ENCODE results near the gene BMP6.
A peak's percentile ranks its signal among the peaks of the same experiment; 100 is the strongest.

The BMP6 gene

GRCh38 chr6:7720346-7720745 lies 5.6 kb upstream of the BMP6 start:
- DNase-seq: no peak

DNA sequence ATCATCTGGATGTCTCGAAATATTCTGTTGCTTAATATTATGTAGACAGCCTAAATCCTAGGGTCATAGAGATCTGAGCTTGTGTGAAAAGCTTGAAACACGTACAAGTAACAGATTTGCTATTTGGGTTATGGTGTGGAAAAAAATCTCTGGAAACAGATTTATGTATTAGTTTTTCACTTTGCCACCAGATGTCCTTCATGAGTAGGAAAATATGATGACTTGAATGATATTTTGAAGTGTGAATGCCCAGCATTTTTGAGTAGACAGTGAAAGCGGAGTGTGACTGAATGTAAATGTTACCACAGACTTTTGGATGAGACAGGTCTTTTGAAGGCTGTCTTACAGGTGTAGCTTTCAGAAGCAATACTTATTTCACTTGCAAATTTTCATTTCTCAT lies 4.2 kb upstream of the BMP6 start:
- DNase-seq: no peak

DNA sequence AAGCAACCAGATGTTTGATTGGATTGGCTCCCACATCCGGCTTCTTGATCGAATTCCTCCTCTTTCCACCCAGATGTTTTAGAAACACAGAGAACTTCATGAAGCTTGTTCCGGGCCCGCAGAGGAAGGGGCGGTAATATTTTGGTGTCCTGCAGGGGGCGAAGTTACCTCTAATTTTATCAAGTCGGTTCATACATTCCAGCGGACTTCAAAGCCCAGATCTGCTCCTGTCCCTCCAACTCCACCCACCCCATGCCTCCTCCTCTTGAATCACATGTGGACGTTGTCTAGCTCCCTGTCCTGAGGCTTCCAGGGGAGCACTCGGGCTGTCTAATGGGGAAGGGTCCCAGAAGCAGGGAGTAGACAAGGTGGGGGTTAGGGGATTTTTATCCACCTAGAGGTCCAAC lies 2.9 kb upstream of the BMP6 start:
- peak in 2 of 4 experiments; percentile 8 to 46 for DNase-seq

DNA sequence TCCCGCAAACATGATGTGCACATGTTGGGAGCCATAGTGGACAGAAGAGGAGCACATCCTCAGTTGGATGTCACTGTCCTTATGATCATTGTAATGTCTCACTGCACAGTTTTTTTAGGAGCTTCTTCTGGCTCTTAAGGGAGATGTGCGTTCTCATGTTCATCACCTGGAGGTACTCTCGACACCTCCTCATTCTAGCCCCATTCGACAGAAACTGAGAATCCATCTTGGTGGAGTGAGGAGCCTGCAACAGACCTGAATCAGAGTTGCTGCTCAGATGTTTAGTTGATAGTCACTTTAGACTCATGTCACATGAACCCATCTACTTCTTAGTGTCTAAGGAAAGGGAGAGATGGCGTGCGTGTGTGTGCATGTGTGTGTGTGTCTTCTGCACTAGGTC lies 2.3 kb upstream of the BMP6 start:
- DNase-seq: no peak

- no peak for DNase-seq
Observed at GRCh38 chr6:7725412-7725811, 487 bp upstream of the BMP6 start.

DNA sequence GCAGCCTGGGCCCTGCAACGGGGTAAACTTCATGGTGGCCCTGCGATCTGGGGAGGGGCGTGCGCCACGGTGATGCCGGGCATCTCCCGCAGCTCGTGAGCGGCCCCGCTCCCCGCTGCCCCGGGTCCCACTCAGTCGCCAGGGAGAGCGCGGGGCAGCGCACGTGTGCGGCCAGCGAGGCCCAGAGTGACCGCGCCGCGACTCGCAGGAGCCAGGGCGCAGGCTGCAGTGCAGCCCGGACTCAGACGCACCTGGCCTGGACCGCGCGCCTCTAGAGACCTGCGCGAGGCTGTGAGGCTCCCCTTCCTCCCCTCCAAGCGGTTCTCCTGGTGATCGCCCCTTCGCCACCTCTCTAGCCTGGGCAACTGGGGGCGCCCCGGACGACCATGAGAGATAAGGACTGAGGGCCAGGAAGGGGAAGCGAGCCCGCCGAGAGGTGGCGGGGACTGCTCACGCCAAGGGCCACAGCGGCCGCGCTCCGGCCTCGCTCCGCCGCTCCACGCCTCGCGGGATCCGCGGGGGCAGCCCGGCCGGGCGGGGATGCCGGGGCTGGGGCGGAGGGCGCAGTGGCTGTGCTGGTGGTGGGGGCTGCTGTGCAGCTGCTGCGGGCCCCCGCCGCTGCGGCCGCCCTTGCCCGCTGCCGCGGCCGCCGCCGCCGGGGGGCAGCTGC lies 652 bp downstream of the BMP6 start:
- no peak for DNase-seq

DNA sequence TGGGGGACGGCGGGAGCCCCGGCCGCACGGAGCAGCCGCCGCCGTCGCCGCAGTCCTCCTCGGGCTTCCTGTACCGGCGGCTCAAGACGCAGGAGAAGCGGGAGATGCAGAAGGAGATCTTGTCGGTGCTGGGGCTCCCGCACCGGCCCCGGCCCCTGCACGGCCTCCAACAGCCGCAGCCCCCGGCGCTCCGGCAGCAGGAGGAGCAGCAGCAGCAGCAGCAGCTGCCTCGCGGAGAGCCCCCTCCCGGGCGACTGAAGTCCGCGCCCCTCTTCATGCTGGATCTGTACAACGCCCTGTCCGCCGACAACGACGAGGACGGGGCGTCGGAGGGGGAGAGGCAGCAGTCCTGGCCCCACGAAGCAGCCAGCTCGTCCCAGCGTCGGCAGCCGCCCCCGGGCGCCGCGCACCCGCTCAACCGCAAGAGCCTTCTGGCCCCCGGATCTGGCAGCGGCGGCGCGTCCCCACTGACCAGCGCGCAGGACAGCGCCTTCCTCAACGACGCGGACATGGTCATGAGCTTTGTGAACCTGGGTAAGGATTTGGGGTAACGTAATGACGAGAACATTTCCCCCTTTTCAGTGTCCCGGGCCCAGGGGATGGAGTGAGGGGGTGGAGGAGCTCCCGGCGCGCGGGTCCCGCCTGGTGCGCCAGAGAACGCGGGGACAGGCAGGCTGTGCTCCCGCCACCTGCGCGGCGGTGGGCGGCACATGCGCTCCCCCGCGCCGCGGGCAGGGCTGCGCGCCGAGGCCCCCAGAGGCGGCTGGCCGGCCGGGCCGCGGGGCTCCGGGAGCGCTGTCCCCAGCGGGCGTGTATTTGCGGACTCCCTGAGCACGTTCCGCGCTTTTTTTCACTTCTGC lies 1.4 kb downstream of the BMP6 start:
- no peak for DNase-seq

GRCh38 chr6:7727946-7728854 lies 2.3 kb downstream of the BMP6 start:
- no peak for DNase-seq

- no peak for DNase-seq
Observed at GRCh38 chr6:7728855-7729590, 3.1 kb downstream of the BMP6 start.

DNA sequence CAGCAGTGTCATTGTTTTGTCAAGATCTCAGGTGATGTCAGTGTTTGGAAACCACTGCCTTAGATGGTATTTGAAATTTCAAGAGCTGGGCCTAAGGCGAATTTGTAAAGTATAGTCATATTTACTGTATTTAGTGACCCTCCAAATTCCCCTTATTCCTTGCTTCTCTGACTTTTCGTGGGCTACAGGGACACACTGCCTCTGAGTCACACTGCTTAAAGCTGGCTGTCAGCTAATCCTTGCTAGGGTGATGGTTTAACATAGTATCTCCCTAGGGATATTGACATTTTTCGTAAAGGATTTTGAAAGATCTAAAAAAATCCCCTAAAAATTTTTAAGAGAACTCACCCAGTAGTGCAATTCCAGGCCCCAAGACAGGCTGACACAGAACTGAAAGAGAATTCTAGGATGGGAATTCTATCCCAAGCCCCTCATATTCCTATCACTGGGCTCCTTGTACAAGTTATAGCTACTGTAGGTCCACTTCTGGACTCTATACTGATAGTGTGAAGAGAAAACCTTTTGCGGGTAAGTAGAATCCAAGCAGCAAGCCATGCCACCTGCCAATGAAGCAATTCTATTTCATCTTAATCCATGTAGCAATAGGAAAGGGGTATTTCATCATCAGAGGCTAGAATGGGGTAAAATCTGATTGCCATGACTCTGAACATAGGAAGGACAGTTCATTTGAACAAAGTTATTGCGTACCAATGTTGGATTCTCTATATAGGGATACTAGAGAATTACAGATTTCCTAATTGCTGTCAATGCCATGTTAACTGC lies 4.3 kb downstream of the BMP6 start:
- no peak for DNase-seq

GRCh38 chr6:7730784-7731227 lies 4.9 kb downstream of the BMP6 start:
- no peak for DNase-seq

DNA sequence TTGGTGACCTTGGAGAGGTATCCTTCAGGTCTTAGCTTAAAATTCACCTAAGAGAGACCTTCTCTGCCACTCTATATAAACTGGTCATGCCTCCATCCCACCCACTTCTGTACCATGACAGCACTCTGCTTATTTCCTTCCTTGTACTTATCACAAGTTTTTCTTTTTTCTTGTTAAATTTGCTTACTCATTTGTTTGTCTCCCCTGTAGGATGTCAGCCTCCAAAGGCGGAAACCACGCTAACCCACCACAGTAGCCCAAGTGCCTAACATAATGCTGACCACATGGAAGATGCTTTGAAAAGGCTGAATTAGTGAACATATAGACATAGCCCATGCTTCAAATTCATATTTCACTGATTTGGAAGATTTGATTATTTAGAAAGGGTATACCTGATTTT lies 5.4 kb downstream of the BMP6 start:
- no peak for DNase-seq

DNA sequence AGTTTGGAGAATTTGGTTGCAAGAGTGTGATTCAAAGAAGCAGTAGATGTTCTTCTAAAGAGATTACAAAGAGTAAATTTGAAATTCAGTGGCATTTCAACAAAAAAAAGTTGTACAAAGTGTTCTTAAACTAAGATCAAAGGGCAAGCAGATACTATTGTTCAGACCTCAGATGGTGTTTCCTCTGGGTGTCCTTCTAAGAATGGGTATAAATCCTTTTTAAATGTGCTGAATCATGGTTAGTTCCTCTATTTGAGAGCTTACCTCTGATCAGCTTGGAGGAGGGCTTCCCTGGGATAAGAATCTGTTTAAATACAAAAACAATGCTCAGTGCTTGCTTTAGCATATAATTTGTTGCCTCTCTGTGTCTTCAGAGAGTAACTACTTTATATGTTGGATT lies 6.3 kb downstream of the BMP6 start:
- DNase-seq: no peak

DNA sequence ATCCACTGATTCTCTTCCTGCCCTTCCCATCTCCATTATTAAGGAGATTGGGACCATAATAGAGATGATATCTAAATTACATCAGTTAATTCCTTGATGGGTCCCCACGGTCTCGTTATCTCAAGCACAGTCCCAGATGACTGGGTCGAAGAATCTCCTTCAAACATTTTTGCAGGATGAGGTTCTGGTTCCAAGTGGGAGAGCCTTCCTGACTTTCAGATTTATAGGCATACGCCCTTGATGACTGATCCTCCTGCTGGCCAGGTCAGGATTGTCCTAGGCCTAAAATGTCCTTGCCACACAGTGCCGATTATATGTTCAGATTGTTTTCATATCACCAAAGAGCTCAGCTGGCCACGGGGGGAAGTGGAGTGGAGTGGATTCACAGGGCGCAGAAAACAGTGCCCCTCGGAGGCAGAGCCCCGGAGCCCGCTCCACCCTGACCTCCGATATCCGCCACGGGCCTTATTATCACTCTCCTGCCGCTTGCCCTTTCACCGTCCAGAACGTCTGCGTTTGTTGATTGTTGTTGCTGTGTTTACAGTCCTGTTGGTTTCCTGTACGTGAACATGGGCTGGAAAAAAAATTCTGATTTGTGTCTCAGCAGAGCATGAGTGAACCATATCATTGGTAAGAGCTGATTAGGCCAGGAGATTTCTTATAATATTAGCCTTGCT lies 8.9 kb downstream of the BMP6 start:
- DNase-seq: no peak

- DNase-seq: no peak
Observed at GRCh38 chr6:7737106-7737505, 11.2 kb downstream of the BMP6 start.

DNA sequence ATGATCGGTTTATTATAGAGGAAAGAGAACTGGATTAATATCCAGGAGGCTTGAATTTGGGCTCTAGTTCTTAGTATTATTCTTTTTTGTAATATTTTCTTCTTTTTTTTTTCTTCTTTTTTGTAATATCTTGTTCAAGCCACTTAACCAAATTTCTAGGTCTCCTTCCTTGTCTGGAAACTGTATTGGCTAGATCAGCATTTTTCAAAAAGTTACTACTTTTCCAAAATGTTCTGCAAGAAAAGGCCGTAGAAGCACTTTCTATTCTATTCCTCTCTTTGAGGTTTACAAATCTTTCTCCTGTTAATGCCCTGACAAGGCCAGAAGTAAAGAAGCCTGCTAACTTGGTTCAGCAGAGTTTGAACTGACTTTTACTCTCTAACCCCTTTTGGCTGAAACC lies 12.0 kb downstream of the BMP6 start:
- DNase-seq: no peak

DNA sequence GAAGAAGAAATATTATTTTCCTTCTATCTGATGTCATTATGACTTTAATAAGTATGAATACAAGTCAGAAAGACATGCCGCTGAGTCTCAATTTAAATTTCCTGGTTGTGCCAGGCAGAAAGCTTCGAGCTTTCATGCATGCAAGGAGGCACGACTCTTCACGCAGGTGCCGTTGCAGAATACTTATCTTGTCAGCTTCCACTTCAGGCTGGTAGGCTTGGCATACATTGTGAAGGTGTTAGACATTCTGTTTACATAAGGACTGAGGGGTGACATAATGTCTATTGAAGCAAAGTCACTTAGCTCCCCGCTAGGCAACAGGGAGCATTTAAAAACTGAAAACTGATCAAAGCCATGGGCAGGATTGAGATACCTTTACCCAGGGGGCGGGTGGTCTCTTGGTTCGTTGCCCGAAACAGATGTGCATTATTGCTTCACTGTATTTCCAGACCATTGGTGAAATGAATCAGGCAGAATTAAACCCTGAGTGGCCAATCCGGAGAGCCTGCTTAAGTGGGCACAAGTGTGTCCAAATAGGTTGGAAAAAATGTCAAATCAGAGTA lies 16.4 kb downstream of the BMP6 start:
- DNase-seq: no peak

- DNase-seq: no peak
Observed at GRCh38 chr6:7745942-7746341, 20.0 kb downstream of the BMP6 start.

DNA sequence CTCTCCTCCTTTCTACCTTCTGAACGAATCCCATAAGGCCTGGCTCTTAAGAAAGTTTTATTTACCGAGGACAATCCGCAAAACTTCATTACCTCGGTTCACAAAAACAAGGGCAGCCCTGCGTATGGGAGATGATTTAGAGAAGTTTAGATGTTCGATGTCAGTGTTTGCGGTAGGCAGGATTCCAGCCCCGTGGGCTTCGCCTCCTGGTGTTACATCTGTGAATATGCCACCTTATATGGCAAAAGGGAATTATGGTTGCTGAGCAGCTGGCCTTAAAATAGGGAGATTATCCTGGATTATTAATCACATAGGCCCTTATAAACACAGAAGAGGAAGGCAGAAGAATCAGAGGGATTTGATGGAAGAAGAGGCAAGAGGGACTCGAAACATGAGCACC lies 21.1 kb downstream of the BMP6 start:
- no peak for DNase-seq

GRCh38 chr6:7747433-7747832 lies 21.5 kb downstream of the BMP6 start:
- no peak for DNase-seq
